ENCODE results near the gene MAN2A2. TPM values are rescaled to one million over a fixed set of nuclear protein-coding genes. Genes with fewer than 3 reads are reported as not detected.

MAN2A2 gene
- total and polyA plus RNA-seq, 9 of the 15 experiments (the other 6 are each of a cell fraction or from before 2014, with no cell fraction given): 7.3 to 151 (median 43.4) TPM

DNA sequence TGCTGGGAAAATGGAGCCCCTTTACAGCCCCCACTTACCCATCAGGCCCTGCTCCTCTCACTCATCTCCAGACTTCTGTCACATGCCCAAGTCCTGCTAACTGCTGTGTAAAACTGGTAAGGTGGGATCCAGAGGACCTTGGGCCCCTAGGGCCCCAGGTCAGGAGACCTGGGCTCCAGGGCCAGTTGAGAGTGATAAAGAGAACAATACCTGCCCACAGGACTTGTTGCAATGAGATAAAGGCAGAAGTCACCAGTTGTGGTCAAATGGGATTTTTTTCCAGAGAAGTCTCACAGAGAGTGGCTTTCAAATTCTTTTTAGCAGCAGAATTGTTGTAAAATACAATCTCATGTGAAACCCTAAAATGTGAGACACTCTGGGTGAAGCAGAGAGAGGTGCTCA is 34.0 kb upstream of the MAN2A2 start (continued):
- TF ChIP-seq, protein P1, sequence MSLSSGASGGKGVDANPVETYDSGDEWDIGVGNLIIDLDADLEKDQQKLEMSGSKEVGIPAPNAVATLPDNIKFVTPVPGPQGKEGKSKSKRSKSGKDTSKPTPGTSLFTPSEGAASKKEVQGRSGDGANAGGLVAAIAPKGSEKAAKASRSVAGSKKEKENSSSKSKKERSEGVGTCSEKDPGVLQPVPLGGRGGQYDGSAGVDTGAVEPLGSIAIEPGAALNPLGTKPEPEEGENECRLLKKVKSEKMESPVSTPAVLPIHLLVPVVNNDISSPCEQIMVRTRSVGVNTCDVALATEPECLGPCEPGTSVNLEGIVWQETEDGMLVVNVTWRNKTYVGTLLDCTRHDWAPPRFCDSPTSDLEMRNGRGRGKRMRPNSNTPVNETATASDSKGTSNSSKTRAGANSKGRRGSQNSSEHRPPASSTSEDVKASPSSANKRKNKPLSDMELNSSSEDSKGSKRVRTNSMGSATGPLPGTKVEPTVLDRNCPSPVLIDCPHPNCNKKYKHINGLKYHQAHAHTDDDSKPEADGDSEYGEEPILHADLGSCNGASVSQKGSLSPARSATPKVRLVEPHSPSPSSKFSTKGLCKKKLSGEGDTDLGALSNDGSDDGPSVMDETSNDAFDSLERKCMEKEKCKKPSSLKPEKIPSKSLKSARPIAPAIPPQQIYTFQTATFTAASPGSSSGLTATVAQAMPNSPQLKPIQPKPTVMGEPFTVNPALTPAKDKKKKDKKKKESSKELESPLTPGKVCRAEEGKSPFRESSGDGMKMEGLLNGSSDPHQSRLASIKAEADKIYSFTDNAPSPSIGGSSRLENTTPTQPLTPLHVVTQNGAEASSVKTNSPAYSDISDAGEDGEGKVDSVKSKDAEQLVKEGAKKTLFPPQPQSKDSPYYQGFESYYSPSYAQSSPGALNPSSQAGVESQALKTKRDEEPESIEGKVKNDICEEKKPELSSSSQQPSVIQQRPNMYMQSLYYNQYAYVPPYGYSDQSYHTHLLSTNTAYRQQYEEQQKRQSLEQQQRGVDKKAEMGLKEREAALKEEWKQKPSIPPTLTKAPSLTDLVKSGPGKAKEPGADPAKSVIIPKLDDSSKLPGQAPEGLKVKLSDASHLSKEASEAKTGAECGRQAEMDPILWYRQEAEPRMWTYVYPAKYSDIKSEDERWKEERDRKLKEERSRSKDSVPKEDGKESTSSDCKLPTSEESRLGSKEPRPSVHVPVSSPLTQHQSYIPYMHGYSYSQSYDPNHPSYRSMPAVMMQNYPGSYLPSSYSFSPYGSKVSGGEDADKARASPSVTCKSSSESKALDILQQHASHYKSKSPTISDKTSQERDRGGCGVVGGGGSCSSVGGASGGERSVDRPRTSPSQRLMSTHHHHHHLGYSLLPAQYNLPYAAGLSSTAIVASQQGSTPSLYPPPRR (CRISPR knock-in tag; IDR thresholded peaks at IDR 0.05; ENCODE audit: borderline replicate concordance): no peak
- no peak for TF ChIP-seq NFIX (CRISPR knock-in tag; IDR thresholded peaks at IDR 0.05; ENCODE audit: low read depth)
- no peak for TF ChIP-seq STAT5B (CRISPR knock-in tag; IDR thresholded peaks at IDR 0.05)
- no peak for TF ChIP-seq POLR2G (IDR thresholded peaks at IDR 0.05; ENCODE audit: low read depth, low read length)
- TF ChIP-seq, protein P2, sequence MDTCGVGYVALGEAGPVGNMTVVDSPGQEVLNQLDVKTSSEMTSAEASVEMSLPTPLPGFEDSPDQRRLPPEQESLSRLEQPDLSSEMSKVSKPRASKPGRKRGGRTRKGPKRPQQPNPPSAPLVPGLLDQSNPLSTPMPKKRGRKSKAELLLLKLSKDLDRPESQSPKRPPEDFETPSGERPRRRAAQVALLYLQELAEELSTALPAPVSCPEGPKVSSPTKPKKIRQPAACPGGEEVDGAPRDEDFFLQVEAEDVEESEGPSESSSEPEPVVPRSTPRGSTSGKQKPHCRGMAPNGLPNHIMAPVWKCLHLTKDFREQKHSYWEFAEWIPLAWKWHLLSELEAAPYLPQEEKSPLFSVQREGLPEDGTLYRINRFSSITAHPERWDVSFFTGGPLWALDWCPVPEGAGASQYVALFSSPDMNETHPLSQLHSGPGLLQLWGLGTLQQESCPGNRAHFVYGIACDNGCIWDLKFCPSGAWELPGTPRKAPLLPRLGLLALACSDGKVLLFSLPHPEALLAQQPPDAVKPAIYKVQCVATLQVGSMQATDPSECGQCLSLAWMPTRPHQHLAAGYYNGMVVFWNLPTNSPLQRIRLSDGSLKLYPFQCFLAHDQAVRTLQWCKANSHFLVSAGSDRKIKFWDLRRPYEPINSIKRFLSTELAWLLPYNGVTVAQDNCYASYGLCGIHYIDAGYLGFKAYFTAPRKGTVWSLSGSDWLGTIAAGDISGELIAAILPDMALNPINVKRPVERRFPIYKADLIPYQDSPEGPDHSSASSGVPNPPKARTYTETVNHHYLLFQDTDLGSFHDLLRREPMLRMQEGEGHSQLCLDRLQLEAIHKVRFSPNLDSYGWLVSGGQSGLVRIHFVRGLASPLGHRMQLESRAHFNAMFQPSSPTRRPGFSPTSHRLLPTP (IDR thresholded peaks at IDR 0.05; ENCODE audit: borderline replicate concordance, extremely low read depth, insufficient read length): no peak
- no peak for TF ChIP-seq CBFB (CRISPR knock-in tag; IDR thresholded peaks at IDR 0.05)
- TF ChIP-seq CHAMP1 (IDR thresholded peaks at IDR 0.05): no peak
- TF ChIP-seq, protein P3, sequence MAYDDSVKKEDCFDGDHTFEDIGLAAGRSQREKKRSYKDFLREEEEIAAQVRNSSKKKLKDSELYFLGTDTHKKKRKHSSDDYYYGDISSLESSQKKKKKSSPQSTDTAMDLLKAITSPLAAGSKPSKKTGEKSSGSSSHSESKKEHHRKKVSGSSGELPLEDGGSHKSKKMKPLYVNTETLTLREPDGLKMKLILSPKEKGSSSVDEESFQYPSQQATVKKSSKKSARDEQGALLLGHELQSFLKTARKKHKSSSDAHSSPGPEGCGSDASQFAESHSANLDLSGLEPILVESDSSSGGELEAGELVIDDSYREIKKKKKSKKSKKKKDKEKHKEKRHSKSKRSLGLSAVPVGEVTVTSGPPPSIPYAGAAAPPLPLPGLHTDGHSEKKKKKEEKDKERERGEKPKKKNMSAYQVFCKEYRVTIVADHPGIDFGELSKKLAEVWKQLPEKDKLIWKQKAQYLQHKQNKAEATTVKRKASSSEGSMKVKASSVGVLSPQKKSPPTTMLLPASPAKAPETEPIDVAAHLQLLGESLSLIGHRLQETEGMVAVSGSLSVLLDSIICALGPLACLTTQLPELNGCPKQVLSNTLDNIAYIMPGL (CRISPR knock-in tag; IDR thresholded peaks at IDR 0.05): no peak
- TF ChIP-seq TCF7 (IDR thresholded peaks at IDR 0.05; ENCODE audit: borderline replicate concordance): no peak
- no peak for TF ChIP-seq MECOM (CRISPR knock-in tag; IDR thresholded peaks at IDR 0.05)
- TF ChIP-seq KDM1A (IDR thresholded peaks at IDR 0.05): peak; percentile 58 to 68; a peak in 3 of 4 replicates
- TF ChIP-seq ZC3H11A (IDR thresholded peaks at IDR 0.05; ENCODE audit: low read depth, low read length): no peak
- TF ChIP-seq GMEB1 (CRISPR knock-in tag; IDR thresholded peaks at IDR 0.05): no peak
- no peak for TF ChIP-seq POLR3G (IDR thresholded peaks at IDR 0.05; ENCODE audit: extremely low read depth, insufficient read length, insufficient replicate concordance)
- no peak for TF ChIP-seq MAFF (IDR thresholded peaks at IDR 0.05; ENCODE audit: low read length)
